BLaER1 (cell line): ENCODE data around the gene AMMECR1.

ENCODE experiments used
- H3K27ac ChIP-seq: shearing (Covaris generic); formaldehyde crosslinking; 2 replicates; pipeline ENCODE4 v1.8.1; 2022
- H3K27me3 ChIP-seq: shearing (Covaris generic); formaldehyde crosslinking; 2 replicates; pipeline ENCODE4 v1.8.1; 2022
- H3K36me3 ChIP-seq: shearing (Covaris generic); formaldehyde crosslinking; 2 replicates; pipeline ENCODE4 v1.8.1; 2022
- H3K4me1 ChIP-seq: shearing (Covaris generic); formaldehyde crosslinking; 2 replicates; pipeline ENCODE4 v1.8.1; 2022
- H3K4me2 ChIP-seq: shearing (Covaris generic); formaldehyde crosslinking; 2 replicates; pipeline ENCODE4 v1.8.1; 2022
- H3K4me3 ChIP-seq: shearing (Covaris generic); formaldehyde crosslinking; 2 replicates; pipeline ENCODE4 v1.8.1; 2022
- H3K9ac ChIP-seq: shearing (Covaris generic); formaldehyde crosslinking; 2 replicates; pipeline ENCODE4 v1.8.1; 2022
- H3K9me3 ChIP-seq: shearing (Covaris generic); formaldehyde crosslinking; 2 replicates; pipeline ENCODE4 v1.8.1; 2022
- H4K20me1 ChIP-seq: shearing (Covaris generic); formaldehyde crosslinking; 2 replicates; pipeline ENCODE4 v1.8.1; 2022
- Cebpa-rat ChIP-seq: shearing (Covaris generic); IDR thresholded peaks from 2 replicates; pipeline ENCODE4 v1.8.1; 2022

The AMMECR1 gene

DNA sequence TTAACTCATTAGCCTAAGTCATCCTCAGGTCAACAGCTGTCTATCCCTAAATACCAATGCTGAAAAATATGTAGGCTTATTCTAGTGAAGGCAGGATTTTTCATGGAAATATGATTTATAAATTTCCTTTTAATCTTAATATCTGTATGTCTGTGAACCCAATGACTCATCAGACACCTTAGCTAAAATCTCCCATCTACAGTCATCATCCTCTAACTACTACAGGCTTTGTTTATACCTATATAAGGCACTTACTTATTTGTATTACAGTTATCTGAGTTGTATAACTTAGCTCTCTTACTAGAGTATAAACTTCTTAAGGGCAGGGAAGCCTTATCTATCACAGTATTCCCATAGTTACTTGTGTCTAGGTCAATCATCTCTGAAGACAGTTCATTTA is 24.2 kb downstream of the AMMECR1 start:
- H4K20me1 ChIP-seq = 0 out of 2 replicates have a peak, but pooled peaks cover 5% of the 10 kb centered on the region
- H3K9me3 ChIP-seq = peaks cover 19% of the 10 kb centered on the region
- no peaks in the 10 kb centered on the region for H3K36me3 ChIP-seq
- no peaks in the 10 kb centered on the region for H3K4me1 ChIP-seq
- H3K9ac ChIP-seq = no peak overlapping the region
- no peak overlapping the region for H3K4me3 ChIP-seq
- no peak overlapping the region for H3K27ac ChIP-seq
- peaks cover 76% of the 10 kb centered on the region for H3K27me3 ChIP-seq
- no peak for TF ChIP-seq Cebpa-rat
- H3K4me2 ChIP-seq = no peak overlapping the region

DNA sequence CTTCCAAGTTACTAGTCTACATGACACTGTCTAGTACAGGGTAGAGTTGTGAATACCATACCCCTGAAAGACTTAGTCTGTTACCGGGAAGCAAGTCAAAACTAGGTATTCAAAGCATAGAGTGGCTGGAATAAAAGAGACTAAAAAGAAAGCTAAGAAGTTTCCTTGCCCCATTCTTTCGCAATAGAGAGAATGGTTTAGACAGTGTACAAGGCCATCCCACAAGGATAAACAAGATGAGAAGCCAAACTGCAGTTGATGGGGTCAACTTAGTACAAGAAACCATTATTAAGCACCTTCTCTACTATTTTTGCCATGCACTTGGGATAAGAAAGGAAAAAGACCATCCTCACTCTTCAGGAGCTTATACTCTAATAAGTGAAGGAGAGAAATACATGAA is 30.3 kb downstream of the AMMECR1 start:
- H3K27ac ChIP-seq = no peak overlapping the region
- no peaks in the 10 kb centered on the region for H3K4me1 ChIP-seq
- H3K9ac ChIP-seq = no peak overlapping the region
- H3K36me3 ChIP-seq = no peaks in the 10 kb centered on the region
- H4K20me1 ChIP-seq = peaks cover 18% of the 10 kb centered on the region; the same call in 1 of the 2 replicates
- H3K4me2 ChIP-seq = no peak overlapping the region
- no peak overlapping the region for H3K4me3 ChIP-seq
- no peak for TF ChIP-seq Cebpa-rat
- H3K27me3 ChIP-seq = peaks cover 91% of the 10 kb centered on the region
- peaks cover 14% of the 10 kb centered on the region; the same call in 1 of the 2 replicates for H3K9me3 ChIP-seq

DNA sequence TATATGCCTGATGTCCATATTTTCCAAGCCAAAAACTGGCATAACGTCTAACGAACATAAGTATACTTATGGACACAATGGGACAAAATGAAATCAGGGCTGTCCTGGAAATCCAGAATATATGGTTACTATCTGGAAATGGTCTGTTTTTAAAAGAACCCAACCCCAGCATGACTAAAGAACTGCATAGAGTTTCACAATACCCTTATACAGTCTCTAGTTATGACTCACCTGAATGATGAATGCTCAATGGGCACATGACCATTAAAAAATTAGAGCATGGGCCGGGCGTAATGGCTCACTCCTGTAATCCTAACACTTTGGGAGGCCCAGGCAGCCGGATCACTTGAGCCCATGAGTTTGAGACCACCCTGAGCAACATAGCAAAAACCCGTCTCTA is 31.8 kb downstream of the AMMECR1 start:
- no peak for TF ChIP-seq Cebpa-rat
- Histone ChIP-seq H3K27ac (no peak overlapping the region), H3K9ac (no peak overlapping the region), H3K4me2 (no peak overlapping the region), H3K9me3 (peaks cover 14% of the 10 kb centered on the region; the same call in 1 of the 2 replicates), H3K4me3 (no peak overlapping the region), H3K36me3 (no peaks in the 10 kb centered on the region), H3K27me3 (peaks cover 90% of the 10 kb centered on the region), H3K4me1 (no peaks in the 10 kb centered on the region), H4K20me1 (peaks cover 29% of the 10 kb centered on the region)

DNA sequence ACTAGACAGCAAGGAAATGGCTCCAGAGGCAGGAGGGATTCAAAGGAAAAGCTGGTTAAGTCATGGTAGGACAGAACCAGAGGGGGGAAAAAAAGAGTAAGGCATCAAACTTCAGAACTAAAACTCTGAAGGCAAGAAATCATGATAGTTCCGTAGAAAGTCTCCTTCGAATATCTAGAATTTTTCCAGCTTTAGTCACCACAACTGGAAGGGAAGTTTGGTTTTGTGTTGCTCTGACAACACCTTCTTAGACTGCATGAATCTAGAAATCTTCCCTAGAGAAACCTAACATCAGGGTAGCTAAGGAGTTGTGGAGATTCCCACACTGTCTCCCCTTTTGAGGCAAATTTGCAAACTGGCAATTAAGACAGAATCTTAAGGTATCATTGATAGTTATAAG is 33.7 kb downstream of the AMMECR1 start:
- H3K4me3 ChIP-seq = no peak overlapping the region
- no peak for TF ChIP-seq Cebpa-rat
- peaks cover 14% of the 10 kb centered on the region; the same call in 1 of the 2 replicates for H3K9me3 ChIP-seq
- no peak overlapping the region for H3K4me2 ChIP-seq
- no peak overlapping the region for H3K27ac ChIP-seq
- H3K4me1 ChIP-seq = no peaks in the 10 kb centered on the region
- peaks cover 29% of the 10 kb centered on the region for H4K20me1 ChIP-seq
- no peak overlapping the region for H3K9ac ChIP-seq
- no peaks in the 10 kb centered on the region for H3K36me3 ChIP-seq
- peaks cover 77% of the 10 kb centered on the region for H3K27me3 ChIP-seq

DNA sequence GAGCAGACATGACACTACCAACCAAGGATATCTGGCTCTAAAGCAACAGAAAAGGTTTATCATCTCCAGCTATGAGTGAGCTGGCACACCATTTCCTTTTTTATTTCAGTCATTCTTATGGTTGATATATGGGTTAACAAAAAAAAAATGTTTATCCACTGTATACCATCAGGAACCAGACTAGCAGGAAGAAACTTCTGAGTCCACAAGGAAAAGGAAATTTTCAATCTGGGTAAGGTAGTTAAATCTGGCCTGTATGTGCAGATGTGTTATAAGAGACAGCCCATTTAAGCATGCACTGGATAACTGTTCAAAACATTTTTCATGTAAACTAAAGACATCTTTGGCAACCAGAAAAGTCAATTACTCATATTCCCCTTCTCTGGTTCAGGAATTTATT is 35.0 kb downstream of the AMMECR1 start:
- H4K20me1 ChIP-seq = peaks cover 17% of the 10 kb centered on the region
- H3K27me3 ChIP-seq = peaks cover 72% of the 10 kb centered on the region
- H3K4me2 ChIP-seq = no peak overlapping the region
- H3K4me1 ChIP-seq = peaks cover 11% of the 10 kb centered on the region
- H3K9ac ChIP-seq = no peak overlapping the region
- H3K9me3 ChIP-seq = peaks cover 14% of the 10 kb centered on the region; the same call in 1 of the 2 replicates
- no peak overlapping the region for H3K4me3 ChIP-seq
- no peak for TF ChIP-seq Cebpa-rat
- no peak overlapping the region for H3K27ac ChIP-seq
- H3K36me3 ChIP-seq = no peaks in the 10 kb centered on the region

DNA sequence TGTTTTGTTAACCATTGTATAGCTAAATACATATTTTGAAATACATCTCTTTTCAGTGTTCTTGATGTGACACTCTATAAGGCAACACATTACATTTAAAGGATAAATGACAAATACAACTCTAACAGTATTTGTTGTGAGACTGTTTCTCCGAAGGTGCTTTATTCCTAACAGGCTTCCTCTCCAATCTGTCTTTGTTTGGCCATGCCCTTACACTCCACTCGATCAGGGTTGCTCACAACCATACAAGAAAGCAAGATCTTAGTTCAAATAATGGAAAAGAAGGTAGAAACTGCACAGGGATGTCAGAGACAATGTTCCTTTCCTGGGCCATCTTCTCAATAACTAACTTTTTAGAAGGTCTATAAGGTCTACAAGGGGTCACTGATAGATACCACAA is 36.5 kb downstream of the AMMECR1 start:
- Histone ChIP-seq H4K20me1 (peaks cover 12% of the 10 kb centered on the region; the same call in 1 of the 2 replicates), H3K4me2 (no peak overlapping the region), H3K27ac (no peak overlapping the region), H3K27me3 (peaks cover 63% of the 10 kb centered on the region), H3K36me3 (no peaks in the 10 kb centered on the region), H3K4me3 (no peak overlapping the region), H3K4me1 (peaks cover 18% of the 10 kb centered on the region), H3K9me3 (peaks cover 12% of the 10 kb centered on the region; the same call in 1 of the 2 replicates), H3K9ac (no peak overlapping the region)
- no peak for TF ChIP-seq Cebpa-rat

DNA sequence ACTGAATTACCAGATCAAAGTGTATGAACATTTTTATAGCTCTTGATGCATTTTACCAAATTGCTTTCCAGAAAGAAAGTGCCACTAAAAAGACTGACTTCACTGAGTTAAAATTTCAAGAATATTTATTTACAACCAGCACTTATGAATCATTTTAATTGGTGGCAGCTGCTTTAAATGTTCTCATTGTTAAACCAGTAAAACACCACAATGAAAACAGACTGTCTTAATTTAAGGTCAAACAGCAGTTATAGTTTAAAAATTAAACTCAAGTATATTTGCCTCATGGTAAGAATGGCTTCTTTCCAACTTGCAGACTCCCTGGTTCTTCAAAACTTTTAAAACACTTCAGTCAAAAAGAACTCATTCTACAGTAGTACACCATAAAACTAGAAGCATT is 36.9 kb downstream of the AMMECR1 start:
- no peak for TF ChIP-seq Cebpa-rat
- peaks cover 59% of the 10 kb centered on the region for H3K27me3 ChIP-seq
- no peak overlapping the region for H3K4me3 ChIP-seq
- no peak overlapping the region for H3K27ac ChIP-seq
- peaks cover 9% of the 10 kb centered on the region; the same call in 1 of the 2 replicates for H3K9me3 ChIP-seq
- peaks cover 18% of the 10 kb centered on the region for H3K4me1 ChIP-seq
- H3K4me2 ChIP-seq = no peak overlapping the region
- H3K9ac ChIP-seq = no peak overlapping the region
- H4K20me1 ChIP-seq = peaks cover 12% of the 10 kb centered on the region; the same call in 1 of the 2 replicates
- no peaks in the 10 kb centered on the region for H3K36me3 ChIP-seq

DNA sequence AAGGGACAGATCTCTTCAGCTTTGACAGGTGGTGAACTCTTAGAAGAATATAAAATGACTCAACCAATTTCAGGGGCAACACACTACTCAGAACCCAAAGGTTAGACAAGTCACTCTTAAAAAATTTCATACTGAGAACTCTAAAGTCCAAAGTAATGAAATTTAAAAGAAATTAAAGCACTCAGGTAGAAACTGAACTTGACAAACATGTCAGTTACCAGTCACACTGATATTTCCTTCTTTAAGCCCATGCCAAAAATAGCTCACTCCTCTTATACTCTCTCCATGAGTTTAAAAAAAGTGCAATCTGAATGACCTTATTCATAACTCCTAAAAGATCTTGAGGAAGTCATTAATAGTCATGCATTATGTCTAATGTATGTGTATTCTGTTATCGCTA is 40.3 kb downstream of the AMMECR1 start:
- Histone ChIP-seq H3K9ac (no peak overlapping the region), H3K4me1 (peaks cover 18% of the 10 kb centered on the region), H3K4me2 (peak overlapping the region; percentile 60), H3K27me3 (peaks cover 40% of the 10 kb centered on the region), H3K4me3 (no peak overlapping the region), H4K20me1 (peaks cover 12% of the 10 kb centered on the region; the same call in 1 of the 2 replicates), H3K9me3 (peaks cover 5% of the 10 kb centered on the region; the same call in 1 of the 2 replicates), H3K27ac (peak overlapping the region; percentile 39; the same call in 1 of the 2 replicates), H3K36me3 (no peaks in the 10 kb centered on the region)
- no peak for TF ChIP-seq Cebpa-rat

DNA sequence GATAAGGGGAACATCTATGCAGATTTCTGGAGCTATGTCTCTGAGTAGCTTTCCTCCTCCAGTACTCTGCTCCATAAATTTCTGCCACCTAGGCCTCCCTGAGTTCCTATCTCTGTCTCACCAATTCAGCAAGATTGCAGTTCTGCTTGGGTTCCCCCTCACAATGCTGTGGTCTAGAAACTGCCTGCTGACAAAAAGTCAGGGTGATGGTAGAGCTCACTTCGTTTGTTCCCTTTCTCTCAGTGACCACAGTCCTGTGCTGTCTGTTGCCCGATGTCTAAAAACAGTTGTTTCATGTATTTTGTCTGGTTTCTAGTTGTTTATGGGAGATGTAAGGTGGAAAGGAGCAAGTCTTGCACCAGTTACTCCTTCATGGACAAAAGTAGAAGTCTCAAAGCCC is 41.1 kb downstream of the AMMECR1 start:
- Histone ChIP-seq H3K4me3 (no peak overlapping the region), H3K9me3 (peaks cover 5% of the 10 kb centered on the region; the same call in 1 of the 2 replicates), H3K9ac (no peak overlapping the region), H3K27me3 (peaks cover 40% of the 10 kb centered on the region), H3K4me2 (peak overlapping the region; percentile 48), H3K4me1 (peaks cover 18% of the 10 kb centered on the region), H3K36me3 (no peaks in the 10 kb centered on the region), H4K20me1 (peaks cover 8% of the 10 kb centered on the region; the same call in 1 of the 2 replicates), H3K27ac (peak overlapping the region; percentile 18)
- TF ChIP-seq Cebpa-rat = no peak

DNA sequence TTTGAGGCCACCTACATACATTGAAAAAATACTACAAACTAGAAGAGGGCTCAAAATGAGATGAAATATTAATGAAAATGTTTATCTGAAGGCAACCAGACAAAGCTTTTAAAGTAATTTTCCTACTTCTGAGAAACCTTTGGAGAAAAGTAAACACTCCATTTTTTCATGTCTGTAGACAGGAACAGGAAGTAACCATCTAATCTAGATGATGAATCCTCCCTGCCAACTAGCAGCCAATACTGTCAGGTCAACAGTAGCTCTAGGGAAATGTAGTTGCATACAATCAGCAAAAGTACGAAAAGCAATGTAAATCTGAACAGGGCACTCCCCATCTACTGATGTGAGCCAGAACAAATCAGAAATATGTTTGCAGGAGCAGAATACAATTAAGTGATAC is 49.0 kb downstream of the AMMECR1 start:
- H3K36me3 ChIP-seq = no peaks in the 10 kb centered on the region
- no peak overlapping the region for H3K27ac ChIP-seq
- H4K20me1 ChIP-seq = peaks cover 21% of the 10 kb centered on the region
- no peak overlapping the region for H3K9ac ChIP-seq
- H3K4me3 ChIP-seq = no peak overlapping the region
- H3K4me2 ChIP-seq = no peak overlapping the region
- TF ChIP-seq Cebpa-rat = no peak
- H3K4me1 ChIP-seq = no peaks in the 10 kb centered on the region
- no peaks in the 10 kb centered on the region for H3K9me3 ChIP-seq
- peaks cover 75% of the 10 kb centered on the region for H3K27me3 ChIP-seq

DNA sequence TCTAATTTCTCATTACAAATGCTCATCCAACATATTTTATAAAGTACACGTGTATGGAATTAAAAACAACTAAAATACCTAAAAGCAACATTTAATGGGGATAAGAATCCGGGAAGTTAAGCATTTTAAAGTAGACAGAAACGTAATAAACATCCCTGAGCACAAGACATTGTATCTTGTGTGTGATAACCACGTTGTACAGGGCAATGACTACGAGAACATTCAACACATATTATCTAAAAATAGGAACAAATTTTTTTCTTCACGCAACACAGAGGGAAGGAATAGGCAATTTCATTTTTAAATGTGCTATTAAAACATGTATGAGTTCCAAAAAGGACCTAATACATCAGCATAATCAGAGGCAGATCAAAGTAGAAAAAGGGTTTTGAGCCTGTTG is 49.5 kb downstream of the AMMECR1 start:
- no peaks in the 10 kb centered on the region for H3K36me3 ChIP-seq
- no peaks in the 10 kb centered on the region for H3K4me1 ChIP-seq
- no peak overlapping the region for H3K4me3 ChIP-seq
- peaks cover 23% of the 10 kb centered on the region for H4K20me1 ChIP-seq
- no peak overlapping the region for H3K9ac ChIP-seq
- no peak overlapping the region for H3K4me2 ChIP-seq
- peaks cover 78% of the 10 kb centered on the region for H3K27me3 ChIP-seq
- TF ChIP-seq Cebpa-rat = no peak
- no peak overlapping the region for H3K27ac ChIP-seq
- H3K9me3 ChIP-seq = no peaks in the 10 kb centered on the region
